ENCODE results near the gene ASMT.
A peak's percentile ranks its signal among the peaks of the same experiment; 100 is the strongest.
"Not testable (repeated sequence)": the region's sequence is repeated elsewhere in the genome, so short reads cannot be mapped to it uniquely, and the experiment has no call there.

The ASMT gene

GRCh38 chrX:1661048-1661921 is 46.4 kb downstream of the ASMT start:
- Histone ChIP-seq H3K9me3 (ENCODE audit: control insufficient read depth, insufficient read depth, low read length) (no peaks in the 10 kb centered on the region), H3K4me3 (ENCODE audit: low read depth, low read length) (peak overlapping the region; percentile 43), H3K27me3 (ENCODE audit: control insufficient read depth, insufficient read depth, low read length) (no peaks in the 10 kb centered on the region), H3K9ac (ENCODE audit: low read depth, low read length) (no peak overlapping the region), H3K36me3 (ENCODE audit: control insufficient read depth, insufficient read depth, low read length) (no peaks in the 10 kb centered on the region), H3K4me1 (ENCODE audit: control insufficient read depth, insufficient read depth, low read length) (peaks cover 8% of the 10 kb centered on the region)

- no peaks in the 10 kb centered on the region for H3K9me3 ChIP-seq (ENCODE audit: control insufficient read depth, insufficient read depth, low read length)
- no peaks in the 10 kb centered on the region for H3K27me3 ChIP-seq (ENCODE audit: control insufficient read depth, insufficient read depth, low read length)
- H3K36me3 ChIP-seq (ENCODE audit: control insufficient read depth, insufficient read depth, low read length): no peaks in the 10 kb centered on the region
- H3K4me3 ChIP-seq (ENCODE audit: low read depth, low read length): peak overlapping the region; percentile 43
- no peak overlapping the region for H3K9ac ChIP-seq (ENCODE audit: low read depth, low read length)
- peaks cover 8% of the 10 kb centered on the region for H3K4me1 ChIP-seq (ENCODE audit: control insufficient read depth, insufficient read depth, low read length)
Measured at GRCh38 chrX:1661922-1662221, 47.0 kb downstream of the ASMT start.

GRCh38 chrX:1667566-1667965 is 52.7 kb downstream of the ASMT start:
- Histone ChIP-seq H3K36me3 (ENCODE audit: control insufficient read depth, insufficient read depth, low read length) (no peaks in the 10 kb centered on the region), H3K9ac (ENCODE audit: low read depth, low read length) (no peak overlapping the region), H3K9me3 (ENCODE audit: control insufficient read depth, insufficient read depth, low read length) (no peaks in the 10 kb centered on the region), H3K4me1 (ENCODE audit: control insufficient read depth, insufficient read depth, low read length) (no peaks in the 10 kb centered on the region), H3K27me3 (ENCODE audit: control insufficient read depth, insufficient read depth, low read length) (no peaks in the 10 kb centered on the region), H3K4me3 (ENCODE audit: low read depth, low read length) (no peak overlapping the region)

GRCh38 chrX:1673337-1673736 is 58.5 kb downstream of the ASMT start:
- H3K4me3 ChIP-seq (ENCODE audit: low read depth, low read length): no peak overlapping the region
- no peaks in the 10 kb centered on the region for H3K9me3 ChIP-seq (ENCODE audit: control insufficient read depth, insufficient read depth, low read length)
- H3K27me3 ChIP-seq (ENCODE audit: control insufficient read depth, insufficient read depth, low read length): no peaks in the 10 kb centered on the region
- H3K4me1 ChIP-seq (ENCODE audit: control insufficient read depth, insufficient read depth, low read length): no peaks in the 10 kb centered on the region
- H3K9ac ChIP-seq (ENCODE audit: low read depth, low read length): no peak overlapping the region
- H3K36me3 ChIP-seq (ENCODE audit: control insufficient read depth, insufficient read depth, low read length): no peaks in the 10 kb centered on the region

GRCh38 chrX:1676866-1677265 is 62.0 kb downstream of the ASMT start:
- Histone ChIP-seq H3K4me3 (ENCODE audit: low read depth, low read length) (no peak overlapping the region), H3K4me1 (ENCODE audit: control insufficient read depth, insufficient read depth, low read length) (peaks cover 9% of the 10 kb centered on the region), H3K9ac (ENCODE audit: low read depth, low read length) (no peak overlapping the region), H3K9me3 (ENCODE audit: control insufficient read depth, insufficient read depth, low read length) (no peaks in the 10 kb centered on the region), H3K36me3 (ENCODE audit: control insufficient read depth, insufficient read depth, low read length) (no peaks in the 10 kb centered on the region), H3K27me3 (ENCODE audit: control insufficient read depth, insufficient read depth, low read length) (no peaks in the 10 kb centered on the region)

- H3K4me1 ChIP-seq (ENCODE audit: control insufficient read depth, insufficient read depth, low read length): peaks cover 9% of the 10 kb centered on the region
- H3K27me3 ChIP-seq (ENCODE audit: control insufficient read depth, insufficient read depth, low read length): no peaks in the 10 kb centered on the region
- H3K36me3 ChIP-seq (ENCODE audit: control insufficient read depth, insufficient read depth, low read length): no peaks in the 10 kb centered on the region
- no peaks in the 10 kb centered on the region for H3K9me3 ChIP-seq (ENCODE audit: control insufficient read depth, insufficient read depth, low read length)
- H3K4me3 ChIP-seq (ENCODE audit: low read depth, low read length): no peak overlapping the region
- no peak overlapping the region for H3K9ac ChIP-seq (ENCODE audit: low read depth, low read length)
Measured at GRCh38 chrX:1679238-1679637, 64.4 kb downstream of the ASMT start.

GRCh38 chrX:1681439-1681838 is 66.6 kb downstream of the ASMT start:
- Histone ChIP-seq H3K27me3 (ENCODE audit: control insufficient read depth, insufficient read depth, low read length) (no peaks in the 10 kb centered on the region), H3K36me3 (ENCODE audit: control insufficient read depth, insufficient read depth, low read length) (no peaks in the 10 kb centered on the region), H3K4me3 (ENCODE audit: low read depth, low read length) (no peak overlapping the region), H3K9ac (ENCODE audit: low read depth, low read length) (no peak overlapping the region), H3K4me1 (ENCODE audit: control insufficient read depth, insufficient read depth, low read length) (peaks cover 9% of the 10 kb centered on the region), H3K9me3 (ENCODE audit: control insufficient read depth, insufficient read depth, low read length) (no peaks in the 10 kb centered on the region)

GRCh38 chrX:1681856-1682255 is 67.0 kb downstream of the ASMT start:
- not testable (repeated sequence) for H3K9ac ChIP-seq (ENCODE audit: low read depth, low read length); H3K4me1 ChIP-seq (ENCODE audit: control insufficient read depth, insufficient read depth, low read length); H3K36me3 ChIP-seq (ENCODE audit: control insufficient read depth, insufficient read depth, low read length); H3K9me3 ChIP-seq (ENCODE audit: control insufficient read depth, insufficient read depth, low read length); H3K27me3 ChIP-seq (ENCODE audit: control insufficient read depth, insufficient read depth, low read length); H3K4me3 ChIP-seq (ENCODE audit: low read depth, low read length)

- H3K36me3 ChIP-seq (ENCODE audit: control insufficient read depth, insufficient read depth, low read length); H3K9ac ChIP-seq (ENCODE audit: low read depth, low read length); H3K4me3 ChIP-seq (ENCODE audit: low read depth, low read length); H3K27me3 ChIP-seq (ENCODE audit: control insufficient read depth, insufficient read depth, low read length); H3K4me1 ChIP-seq (ENCODE audit: control insufficient read depth, insufficient read depth, low read length); H3K9me3 ChIP-seq (ENCODE audit: control insufficient read depth, insufficient read depth, low read length): not testable (repeated sequence)
Measured at GRCh38 chrX:1682501-1682900, 67.6 kb downstream of the ASMT start.

- H3K4me1 ChIP-seq (ENCODE audit: control insufficient read depth, insufficient read depth, low read length); H3K36me3 ChIP-seq (ENCODE audit: control insufficient read depth, insufficient read depth, low read length); H3K27me3 ChIP-seq (ENCODE audit: control insufficient read depth, insufficient read depth, low read length); H3K4me3 ChIP-seq (ENCODE audit: low read depth, low read length); H3K9ac ChIP-seq (ENCODE audit: low read depth, low read length); H3K9me3 ChIP-seq (ENCODE audit: control insufficient read depth, insufficient read depth, low read length): not testable (repeated sequence)
Measured at GRCh38 chrX:1684883-1685282, 70.0 kb downstream of the ASMT start.

GRCh38 chrX:1685444-1685880 is 70.6 kb downstream of the ASMT start:
- H3K9me3 ChIP-seq (ENCODE audit: control insufficient read depth, insufficient read depth, low read length); H3K4me3 ChIP-seq (ENCODE audit: low read depth, low read length); H3K9ac ChIP-seq (ENCODE audit: low read depth, low read length); H3K36me3 ChIP-seq (ENCODE audit: control insufficient read depth, insufficient read depth, low read length); H3K4me1 ChIP-seq (ENCODE audit: control insufficient read depth, insufficient read depth, low read length); H3K27me3 ChIP-seq (ENCODE audit: control insufficient read depth, insufficient read depth, low read length): not testable (repeated sequence)

- Histone ChIP-seq H3K4me1 (ENCODE audit: control insufficient read depth, insufficient read depth, low read length) (no peaks in the 10 kb centered on the region), H3K9me3 (ENCODE audit: control insufficient read depth, insufficient read depth, low read length) (no peaks in the 10 kb centered on the region), H3K27me3 (ENCODE audit: control insufficient read depth, insufficient read depth, low read length) (no peaks in the 10 kb centered on the region), H3K36me3 (ENCODE audit: control insufficient read depth, insufficient read depth, low read length) (no peaks in the 10 kb centered on the region), H3K9ac (ENCODE audit: low read depth, low read length) (no peak overlapping the region), H3K4me3 (ENCODE audit: low read depth, low read length) (no peak overlapping the region)
Measured at GRCh38 chrX:1686642-1687041, 71.8 kb downstream of the ASMT start.
